BJ (cell line): ENCODE measurements around the gene NPBWR2. TPM values are rescaled to one million over a fixed set of nuclear protein-coding genes. Genes with fewer than 3 reads are reported as not detected.

ENCODE experiments used
- CTCF ChIA-PET: fragments of 350-600 bp; formaldehyde crosslinking; extraction: SDS; loops from one replicate; lab custom pipeline; 2021; ENCODE audit warnings: antibody characterized with exemption, inconsistent platforms; lab: Yijun Ruan, JAX
- POLR2A ChIA-PET: fragments of 300-600 bp; sonication (Branson Sonifier 250); formaldehyde crosslinking; extraction: SDS; loops from one replicate; lab custom pipeline; 2021; ENCODE audit warnings: antibody characterized with exemption; lab: Charles Lee
- DNase-seq: peaks from one replicate; pipeline ENCODE4 v3.0.0-alpha.2; 2011; ENCODE audit warnings: low read depth
- H3K27me3 ChIP-seq: 2 replicates; pipeline ENCODE4 v1.6.0; 2011; ENCODE audit warnings: low read length; ENCODE audit not compliant: control insufficient read depth, insufficient read depth
- H3K36me3 ChIP-seq: 2 replicates; pipeline ENCODE4 v1.5.1; 2011; ENCODE audit warnings: low read length; ENCODE audit not compliant: control insufficient read depth, insufficient read depth
- H3K4me3 ChIP-seq: 2 replicates; pipeline ENCODE4 v1.5.1; 2011; ENCODE audit warnings: low read depth, mild to moderate bottlenecking, control low read depth, low read length
- polyA plus RNA-seq: library from polyadenylated mRNA; depleted of rRNA; stranded (reverse); fragments of >200 nt; gene quantifications from 2 replicates; pipeline ENCODE4 v1.2.3, GENCODE V29; 2011
- TF ChIP-seq, protein P1 (sequence below): IDR thresholded peaks from 2 replicates; pipeline ENCODE4 v1.5.1; 2011; ENCODE audit warnings: low read depth, mild to moderate bottlenecking, control low read depth, inconsistent platforms, low read length, moderate library complexity; ENCODE audit not compliant: insufficient read depth

The NPBWR2 gene
- polyA plus RNA-seq, 1 experiment = not detected

DNA sequence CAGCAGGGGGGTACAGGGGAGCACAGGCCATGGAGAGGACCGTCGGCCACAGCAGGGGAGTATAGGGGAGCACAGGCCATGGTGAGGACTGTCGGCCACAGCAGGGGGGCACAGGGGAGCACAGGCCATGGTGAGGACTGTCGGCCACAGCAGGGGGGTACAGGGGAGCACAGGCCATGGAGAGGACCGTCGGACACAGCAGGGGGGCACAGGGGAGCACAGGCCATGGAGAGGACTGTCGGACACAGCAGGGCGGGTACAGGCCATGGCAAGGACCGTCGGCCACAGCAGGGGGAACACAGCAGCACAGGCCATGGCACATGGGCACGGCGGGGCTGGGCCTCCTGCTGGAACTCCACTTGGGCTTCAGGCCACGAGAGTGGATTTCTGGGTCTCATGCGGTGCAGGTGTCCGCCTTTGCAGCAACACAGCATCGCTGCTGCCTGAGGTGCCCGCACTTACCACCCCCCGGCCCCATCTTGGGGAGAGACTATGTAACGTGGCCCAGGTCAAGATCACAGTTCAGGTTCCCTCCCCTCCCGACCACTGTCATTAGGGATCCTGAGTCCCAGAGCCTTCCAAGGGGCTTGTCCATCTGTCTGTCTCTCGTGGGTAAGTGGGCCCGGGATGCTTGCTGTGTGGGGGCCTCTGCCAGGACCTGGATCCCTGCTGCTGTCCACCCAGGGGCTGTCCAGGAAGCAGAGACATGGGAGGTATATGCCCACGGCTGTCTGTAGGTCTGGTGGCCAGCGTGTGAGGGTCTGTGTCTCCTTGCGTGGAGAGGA is 2.5 kb downstream of the NPBWR2 start:
- DNase-seq = no peak
- ChIA-PET POLR2A (no interaction called here), CTCF (no interaction called here)
- TF ChIP-seq, protein P1, sequence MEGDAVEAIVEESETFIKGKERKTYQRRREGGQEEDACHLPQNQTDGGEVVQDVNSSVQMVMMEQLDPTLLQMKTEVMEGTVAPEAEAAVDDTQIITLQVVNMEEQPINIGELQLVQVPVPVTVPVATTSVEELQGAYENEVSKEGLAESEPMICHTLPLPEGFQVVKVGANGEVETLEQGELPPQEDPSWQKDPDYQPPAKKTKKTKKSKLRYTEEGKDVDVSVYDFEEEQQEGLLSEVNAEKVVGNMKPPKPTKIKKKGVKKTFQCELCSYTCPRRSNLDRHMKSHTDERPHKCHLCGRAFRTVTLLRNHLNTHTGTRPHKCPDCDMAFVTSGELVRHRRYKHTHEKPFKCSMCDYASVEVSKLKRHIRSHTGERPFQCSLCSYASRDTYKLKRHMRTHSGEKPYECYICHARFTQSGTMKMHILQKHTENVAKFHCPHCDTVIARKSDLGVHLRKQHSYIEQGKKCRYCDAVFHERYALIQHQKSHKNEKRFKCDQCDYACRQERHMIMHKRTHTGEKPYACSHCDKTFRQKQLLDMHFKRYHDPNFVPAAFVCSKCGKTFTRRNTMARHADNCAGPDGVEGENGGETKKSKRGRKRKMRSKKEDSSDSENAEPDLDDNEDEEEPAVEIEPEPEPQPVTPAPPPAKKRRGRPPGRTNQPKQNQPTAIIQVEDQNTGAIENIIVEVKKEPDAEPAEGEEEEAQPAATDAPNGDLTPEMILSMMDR = no peak
- peaks cover 27% of the 10 kb centered on the region for H3K27me3 ChIP-seq
- no peaks in the 10 kb centered on the region for H3K36me3 ChIP-seq
- H3K4me3 ChIP-seq = no peak overlapping the region

DNA sequence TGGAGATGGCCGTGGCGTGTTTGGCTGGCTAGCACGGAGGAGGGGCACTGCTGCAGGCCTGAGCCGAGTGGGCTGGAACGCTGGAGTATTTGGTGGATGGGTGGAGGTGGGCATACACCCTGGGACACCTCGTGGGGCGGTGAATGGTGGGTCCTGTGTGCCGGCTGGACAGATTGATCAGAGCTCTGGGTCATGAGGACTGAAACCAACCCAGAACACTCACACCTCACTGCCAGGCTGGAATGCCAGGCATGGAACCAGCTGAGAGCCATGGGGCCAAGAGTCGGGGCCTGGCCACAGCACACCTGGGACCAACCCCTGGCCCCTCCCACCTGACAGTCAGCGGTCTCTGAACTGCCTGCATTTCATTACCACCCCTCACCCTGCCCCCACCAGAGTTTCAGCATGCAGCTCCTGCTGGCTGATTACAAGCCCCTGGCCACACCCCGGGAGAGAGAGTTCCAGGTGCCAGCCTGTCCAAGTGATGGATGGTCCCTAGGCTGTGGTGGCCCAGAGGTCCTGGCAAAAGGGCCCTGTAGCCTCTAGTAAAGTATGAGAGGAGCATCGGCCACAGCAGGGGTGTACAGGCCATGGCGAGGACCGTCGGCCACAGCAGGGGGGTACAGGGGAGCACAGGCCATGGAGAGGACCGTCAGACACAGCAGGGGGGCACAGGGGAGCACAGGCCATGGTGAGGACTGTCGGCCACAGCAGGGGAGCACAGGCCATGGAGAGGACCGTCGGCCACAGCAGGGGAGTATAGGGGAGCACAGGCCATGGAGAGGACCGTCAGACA is 3.3 kb downstream of the NPBWR2 start:
- no peak for DNase-seq
- no peaks in the 10 kb centered on the region for H3K36me3 ChIP-seq
- H3K4me3 ChIP-seq = no peak overlapping the region
- H3K27me3 ChIP-seq = peaks cover 25% of the 10 kb centered on the region
- POLR2A ChIA-PET = no interaction called here
- TF ChIP-seq, protein P1 = no peak
- CTCF ChIA-PET = no interaction called here

DNA sequence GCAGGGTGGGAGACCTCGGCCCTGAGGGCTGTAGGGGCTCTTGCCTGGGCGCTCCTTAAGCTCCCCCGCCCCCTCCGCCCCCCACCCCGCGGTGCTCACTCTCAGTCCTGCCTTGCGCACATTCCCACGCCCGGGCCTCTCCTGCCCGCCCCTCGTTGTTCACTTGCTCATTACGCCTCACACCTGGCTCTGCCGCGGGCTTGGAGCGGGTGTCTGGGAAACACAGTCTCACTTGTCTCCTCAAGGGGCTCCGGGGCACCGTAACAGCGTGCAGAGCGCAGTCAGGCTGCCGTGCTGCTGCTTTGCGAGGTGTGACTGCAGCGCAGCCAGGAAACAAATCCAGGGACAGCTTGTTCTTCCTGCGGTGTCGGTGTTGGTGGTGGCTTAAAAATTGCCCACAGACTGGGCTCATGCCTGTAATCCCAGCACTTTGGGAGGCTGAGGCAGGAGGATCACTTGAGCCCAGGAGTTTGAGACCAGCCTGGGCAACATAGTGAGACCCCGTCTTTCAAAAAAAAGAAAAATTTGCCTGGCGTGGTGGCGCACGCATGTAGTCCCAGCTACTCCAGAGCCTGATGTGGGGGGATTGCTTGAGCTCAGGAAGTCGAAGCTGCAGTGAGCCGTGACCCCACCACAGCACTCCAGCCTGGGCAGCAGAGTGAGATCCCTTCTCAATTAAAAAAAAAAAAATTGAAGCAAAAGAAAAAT is 4.6 kb downstream of the NPBWR2 start:
- Histone ChIP-seq H3K4me3 (no peak overlapping the region), H3K27me3 (peaks cover 25% of the 10 kb centered on the region), H3K36me3 (no peaks in the 10 kb centered on the region)
- no peak for DNase-seq
- TF ChIP-seq, protein P1 = no peak
- POLR2A ChIA-PET = no interaction called here
- CTCF ChIA-PET = interaction anchor here (1.3 kb wide), 1 partner anchor 12 kb away, joined by 4 read pairs; no protein-coding TSS in a partner anchor

DNA sequence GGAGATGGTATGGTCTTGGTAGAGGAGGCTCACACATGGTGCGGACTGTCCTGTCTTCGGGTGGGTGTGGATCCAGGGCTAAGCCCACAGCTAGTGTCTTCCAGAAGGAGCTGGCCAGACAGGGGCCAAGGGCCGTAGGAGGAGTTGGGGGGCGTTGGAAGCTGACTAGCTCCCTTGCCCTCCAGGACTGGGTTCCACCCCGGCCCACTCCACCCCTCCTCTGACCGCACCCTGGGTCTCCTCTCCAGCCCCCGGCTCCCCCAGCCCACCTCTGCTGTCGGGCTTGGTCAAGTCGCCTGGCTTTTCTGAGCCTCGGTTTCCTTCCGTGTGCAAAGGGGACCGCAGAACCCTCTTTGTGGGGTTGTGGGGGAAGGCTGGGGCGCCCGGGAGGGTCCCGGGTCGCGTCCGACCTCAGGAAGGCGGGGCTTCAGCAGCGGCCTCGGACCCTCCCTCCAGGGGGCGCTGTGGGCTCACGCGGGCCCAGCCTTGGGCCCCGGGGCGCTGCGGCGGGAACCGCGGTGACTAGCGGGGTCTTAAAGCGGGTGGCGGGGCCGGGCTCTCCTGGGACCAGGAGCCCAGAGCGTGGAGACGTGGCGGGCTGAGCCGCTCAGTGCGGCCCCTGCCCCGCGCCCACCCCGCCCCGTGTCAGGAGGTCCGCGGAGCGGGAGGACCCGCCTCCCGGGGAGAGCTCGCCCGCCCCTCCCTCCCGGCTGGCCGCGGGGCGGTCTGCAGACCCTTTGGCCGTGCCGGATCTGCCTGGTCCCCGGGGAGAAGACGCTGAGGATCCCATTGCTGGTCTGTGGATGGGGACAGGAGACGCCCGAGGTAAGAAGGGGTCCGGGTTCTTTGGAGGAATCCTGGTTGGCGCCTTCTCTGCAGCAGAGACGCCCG is 5.4 kb downstream of the NPBWR2 start:
- Histone ChIP-seq H3K4me3 (no peak overlapping the region; the same call in 1 of the 2 replicates), H3K36me3 (no peaks in the 10 kb centered on the region), H3K27me3 (peaks cover 24% of the 10 kb centered on the region)
- TF ChIP-seq, protein P1 = peak; percentile 48
- ChIA-PET POLR2A (no interaction called here), CTCF (interaction anchor here (1.3 to 1.5 kb wide), 2 partner anchors 11 to 19 kb away, joined by 4 to 6 read pairs; no protein-coding TSS in a partner anchor)
- DNase-seq = no peak
